Activated naive CD8-positive, alpha-beta T cell treated with anti-CD3 and anti-CD28 coated beads, Interleukin-2, amount 50 U/mL, for 16 hours (primary cell): ENCODE results near the gene FAM227B.
"Not testable (repeated sequence)": the region's sequence is repeated elsewhere in the genome, so short reads cannot be mapped to it uniquely, and the experiment has no call there.

Experiments used
- DNase-seq: peaks from one replicate; pipeline ENCODE4 v3.0.0-alpha.2; 2020; ENCODE audit warnings: low read depth, low spot score

FAM227B gene

DNA sequence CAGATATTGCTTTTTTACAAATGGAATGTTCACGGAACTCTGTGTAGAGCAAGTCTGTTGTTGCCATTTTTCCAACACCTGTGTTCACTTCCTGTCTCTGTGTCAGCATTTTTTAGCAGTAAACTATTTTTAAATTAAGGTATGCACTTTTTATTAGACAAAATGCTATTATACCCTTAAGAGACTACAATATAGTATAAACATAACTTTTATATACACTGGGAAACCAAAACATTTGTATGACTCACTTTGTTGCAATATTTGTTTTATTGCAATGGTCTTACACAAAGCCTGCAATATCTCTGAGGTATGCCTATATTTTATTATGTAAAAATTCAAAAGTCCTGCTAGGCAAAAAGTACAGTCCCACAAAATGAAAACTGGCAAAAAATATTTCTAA is 237.4 kb downstream of the FAM227B start:
- no peak for DNase-seq

GRCh38 chr15:49382394-49382793 is 238.2 kb downstream of the FAM227B start:
- no peak for DNase-seq

GRCh38 chr15:49380912-49381311 is 239.7 kb downstream of the FAM227B start:
- no peak for DNase-seq

- DNase-seq = no peak
These were observed 240.6 kb downstream of the FAM227B start for GRCh38 chr15:49379996-49380395.

- DNase-seq = no peak
These were observed 248.3 kb downstream of the FAM227B start for GRCh38 chr15:49372366-49372765.

- no peak for DNase-seq
These were observed 249.8 kb downstream of the FAM227B start for GRCh38 chr15:49370782-49371181.

DNA sequence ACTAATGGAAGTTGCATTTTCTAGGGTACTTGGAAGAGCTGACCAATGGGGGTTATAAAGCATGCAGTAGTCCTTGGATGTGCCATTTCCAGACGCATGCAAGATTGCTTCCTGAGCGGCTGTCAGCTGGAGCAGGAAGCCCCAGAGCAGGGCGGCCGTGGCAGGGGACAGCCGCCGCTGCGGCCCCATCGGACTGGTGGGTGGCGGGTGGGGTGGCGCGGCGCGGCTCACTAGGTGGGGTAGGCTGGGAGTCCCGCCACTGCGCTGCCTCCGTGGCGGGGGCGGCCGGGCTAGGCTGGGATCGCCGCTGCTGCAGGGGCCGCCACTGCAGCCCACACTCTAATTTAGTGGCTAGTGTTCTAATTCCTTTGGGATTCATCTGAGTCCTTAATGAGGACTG is 254.1 kb downstream of the FAM227B start:
- DNase-seq = no peak

GRCh38 chr15:49361370-49361769 is 259.2 kb downstream of the FAM227B start:
- DNase-seq = no peak

DNA sequence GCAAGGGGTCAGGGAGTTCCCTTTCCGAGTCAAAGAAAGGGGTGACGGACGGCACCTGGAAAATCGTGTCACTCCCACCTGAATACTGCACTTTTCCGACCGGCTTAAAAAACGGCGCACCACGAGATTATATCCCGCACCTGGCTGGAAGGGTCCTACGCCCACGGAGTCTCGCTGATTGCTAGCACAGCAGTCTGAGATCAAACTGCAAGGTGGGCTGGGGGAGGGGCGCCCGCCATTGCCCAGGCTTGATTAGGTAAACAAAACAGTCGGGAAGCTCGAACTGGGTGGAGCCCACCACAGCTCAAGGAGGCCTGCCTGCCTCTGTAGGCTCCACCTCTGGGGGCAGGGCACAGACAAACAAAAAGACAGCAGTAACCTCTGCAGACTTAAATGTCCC is 266.2 kb downstream of the FAM227B start:
- DNase-seq = not testable (repeated sequence)

GRCh38 chr15:49343546-49343945 is 277.1 kb downstream of the FAM227B start:
- DNase-seq = no peak

DNA sequence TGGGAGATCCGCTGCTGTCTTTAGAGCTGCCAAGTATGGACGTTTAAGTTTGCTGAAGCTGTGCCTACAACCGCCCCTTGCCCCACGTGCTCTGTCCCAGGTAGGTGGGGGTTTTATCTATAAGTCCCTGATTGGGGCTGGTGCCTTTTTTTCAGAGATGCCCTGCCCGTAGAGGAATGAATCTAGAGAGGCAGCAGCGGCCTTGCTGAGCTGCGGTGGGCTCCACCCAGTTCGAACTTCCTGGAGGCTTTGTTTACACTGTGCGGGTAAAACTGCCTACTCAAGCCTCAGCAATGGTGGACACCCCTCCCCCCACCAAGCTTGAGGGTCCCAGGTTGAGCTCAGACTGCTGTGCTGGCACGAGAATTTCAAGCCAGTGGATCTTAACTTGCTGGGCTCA is 281.0 kb downstream of the FAM227B start:
- DNase-seq = no peak

GRCh38 chr15:49331951-49332350 is 288.7 kb downstream of the FAM227B start:
- DNase-seq = no peak

GRCh38 chr15:49331442-49331841 is 289.2 kb downstream of the FAM227B start:
- no peak for DNase-seq

GRCh38 chr15:49330166-49330565 is 290.5 kb downstream of the FAM227B start:
- no peak for DNase-seq

DNA sequence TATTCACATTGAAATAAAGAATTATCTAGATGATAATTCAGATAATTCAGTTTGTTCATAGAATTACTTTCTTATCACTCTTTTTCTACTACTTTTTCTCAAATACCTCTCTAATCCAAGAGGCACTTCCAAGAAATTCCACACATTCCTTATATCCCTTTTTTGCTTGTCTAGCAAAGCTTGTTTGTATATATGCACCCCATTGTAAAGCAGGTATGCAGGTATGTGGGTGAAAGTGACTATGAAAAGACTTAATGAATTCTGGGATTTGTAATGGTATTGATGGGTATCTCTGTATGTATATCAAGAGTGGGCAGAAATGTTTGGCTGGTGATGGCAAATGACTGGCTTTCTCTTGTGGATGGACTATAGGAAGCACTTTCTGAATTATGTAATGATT is 291.7 kb downstream of the FAM227B start:
- no peak for DNase-seq

DNA sequence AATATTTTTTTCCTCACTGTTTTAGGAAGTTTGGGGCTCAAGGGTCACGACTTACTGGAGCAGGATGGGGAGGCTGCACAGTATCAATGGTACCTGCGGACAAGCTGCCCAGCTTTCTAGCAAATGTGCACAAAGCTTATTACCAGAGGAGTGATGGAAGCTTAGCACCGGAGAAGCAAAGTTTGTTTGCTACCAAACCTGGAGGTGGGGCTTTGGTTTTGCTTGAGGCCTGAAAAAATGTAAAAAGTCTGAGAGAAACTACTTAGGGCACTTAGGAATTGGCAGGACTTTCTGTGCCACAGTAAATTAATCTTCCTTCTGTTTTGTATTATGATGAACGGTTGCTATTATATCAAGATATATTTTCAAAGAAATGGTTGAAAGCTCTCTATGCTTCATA is 292.7 kb downstream of the FAM227B start:
- no peak for DNase-seq

DNA sequence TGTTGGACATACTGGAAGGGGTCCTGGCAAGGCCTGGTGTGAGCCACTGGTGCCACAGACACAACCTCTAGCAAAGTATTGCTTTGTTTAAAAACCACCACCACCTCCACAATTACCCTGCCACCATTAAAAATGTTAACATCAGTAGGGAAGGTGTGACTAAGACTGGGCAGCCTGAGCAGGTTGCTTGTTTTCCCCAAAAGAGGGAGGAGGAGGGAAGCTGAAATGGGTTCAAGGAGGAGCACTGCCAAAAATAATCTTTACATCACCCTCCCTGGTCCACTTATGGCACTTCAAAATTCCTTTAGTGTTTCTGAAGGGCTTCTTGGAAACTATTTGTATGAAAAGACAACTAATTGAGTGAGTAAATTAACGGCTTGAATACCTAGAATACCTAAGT is 297.4 kb downstream of the FAM227B start:
- no peak for DNase-seq

- no peak for DNase-seq
These were observed 300.3 kb downstream of the FAM227B start for GRCh38 chr15:49320351-49320750.

DNA sequence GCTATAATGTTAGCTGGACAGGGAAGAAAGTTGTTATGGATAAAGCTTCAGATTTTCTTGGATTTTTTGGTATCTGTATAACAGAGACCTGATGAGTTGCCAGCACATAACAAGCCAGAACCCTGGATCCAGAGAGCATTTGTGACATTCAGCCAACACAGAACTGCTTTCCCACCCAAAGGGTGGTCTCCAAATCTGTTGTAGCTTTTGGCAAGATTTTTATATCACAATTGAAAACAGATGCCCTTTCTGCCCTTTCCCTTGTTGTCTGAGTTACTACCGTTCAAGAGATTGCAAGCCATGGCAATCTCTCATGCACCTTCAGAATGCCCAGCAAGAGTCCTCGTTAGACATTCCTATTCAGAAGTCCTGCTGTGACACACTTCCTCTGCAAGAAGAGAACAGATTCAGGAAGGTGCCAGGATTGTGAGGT is 305.2 kb downstream of the FAM227B start:
- DNase-seq = no peak

DNA sequence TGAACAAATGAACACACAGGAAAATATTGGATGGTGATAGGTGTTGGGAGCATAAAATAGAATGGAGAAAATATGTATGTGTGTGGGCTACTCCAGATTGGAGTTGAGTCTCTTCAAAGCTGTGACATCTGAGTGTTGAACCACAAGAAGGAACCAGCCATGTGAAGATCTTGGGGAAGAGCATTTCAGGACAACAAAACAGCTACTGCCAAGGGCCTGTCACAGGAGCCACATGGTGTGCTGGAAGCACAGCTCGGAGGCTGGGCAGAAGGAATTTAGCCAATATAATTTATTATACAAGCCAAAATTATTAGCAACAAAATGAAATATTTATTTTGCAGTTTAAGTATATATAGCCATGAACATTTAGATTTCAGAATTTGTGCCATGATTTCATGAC is 305.9 kb downstream of the FAM227B start:
- no peak for DNase-seq

DNA sequence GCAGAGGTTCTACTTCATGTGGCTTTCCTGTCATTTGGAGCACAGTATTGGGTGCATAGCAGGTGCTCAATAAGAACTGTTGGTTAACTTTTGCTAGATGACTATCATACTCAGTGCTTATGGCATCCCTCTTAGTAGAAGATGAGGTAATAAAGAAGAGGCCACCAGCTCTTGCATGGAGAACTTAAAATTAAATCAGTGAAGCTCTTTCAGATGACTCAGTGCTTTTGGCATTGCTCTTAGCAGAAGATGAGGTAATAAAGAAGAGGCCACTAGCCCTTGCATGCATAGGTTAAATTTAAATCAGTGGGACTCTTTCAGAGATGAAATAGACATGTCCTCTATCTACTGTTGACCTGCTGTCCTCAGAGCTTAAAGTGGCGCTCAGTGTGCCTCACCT is 307.0 kb downstream of the FAM227B start:
- no peak for DNase-seq

- DNase-seq = no peak
These were observed 310.7 kb downstream of the FAM227B start for GRCh38 chr15:49309889-49310288.

GRCh38 chr15:49308686-49309085 is 311.9 kb downstream of the FAM227B start:
- DNase-seq = no peak

GRCh38 chr15:49306551-49306950 is 314.1 kb downstream of the FAM227B start:
- DNase-seq = no peak

DNA sequence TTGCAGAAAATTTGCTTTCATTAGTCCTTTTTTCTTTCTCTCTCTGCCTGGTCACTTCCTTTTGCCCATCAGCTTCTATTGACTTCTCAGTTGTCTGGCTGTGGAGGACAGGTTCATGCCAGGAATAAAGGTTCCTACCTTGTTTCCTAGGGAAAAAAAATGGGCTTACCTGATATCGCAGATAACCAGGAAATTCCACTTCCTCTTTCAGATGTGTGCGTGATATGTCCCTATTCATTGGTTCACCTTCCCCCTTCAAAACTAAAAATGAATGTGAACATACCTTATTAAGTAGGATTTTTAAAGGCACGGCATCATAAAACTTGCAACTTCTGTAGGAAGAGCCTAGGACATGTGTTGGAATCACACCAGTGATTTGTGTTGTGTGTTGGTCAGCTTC is 317.6 kb downstream of the FAM227B start:
- no peak for DNase-seq
